Activated CD8-positive, alpha-beta memory T cell treated with anti-CD3 and anti-CD28 coated beads for 36 hours (primary cell): ENCODE results near the gene FNDC1. TPM values are rescaled to one million over a fixed set of nuclear protein-coding genes. Genes with fewer than 3 reads are reported as not detected.
"Not testable (repeated sequence)": the region's sequence is repeated elsewhere in the genome, so short reads cannot be mapped to it uniquely, and the experiment has no call there.

Experiments
- CTCF ChIA-PET: fragments of 350-600 bp; sonication (Branson Sonifier 250); formaldehyde crosslinking; loops from one replicate; lab custom pipeline; 2021; ENCODE audit warnings: antibody characterized with exemption; lab: Charles Lee
- POLR2A ChIA-PET: fragments of 350-600 bp; sonication (Branson Sonifier 250); formaldehyde crosslinking; loops from one replicate; lab custom pipeline; 2021; ENCODE audit warnings: antibody characterized with exemption; lab: Charles Lee
- total RNA-seq, 2 experiments: library from RNA; stranded (reverse); gene quantifications; one replicate each; pipeline ENCODE4 v1.2.3, GENCODE V29; 2021

FNDC1 gene
- not detected for total RNA-seq

GRCh38 chr6:159169193-159169555, at the start of gene FNDC1:
TSS of gene FNDC1 (plus strand) at chr6:159169400. CDS start at chr6:159169597, 197 bp downstream.
- POLR2A ChIA-PET: no interaction called here
- CTCF ChIA-PET: interaction anchor here (1.0 to 1.1 kb wide), 3 partner anchors 10 to 485 kb away, joined by 3 to 5 read pairs (median 4); no protein-coding TSS in a partner anchor

GRCh38 chr6:159119791-159120190, 49.4 kb upstream of the FNDC1 start:
- ChIA-PET CTCF (no interaction called here), POLR2A (no interaction called here)

GRCh38 chr6:159121486-159121885, 47.7 kb upstream of the FNDC1 start:
- ChIA-PET POLR2A (no interaction called here), CTCF (interaction anchor here (0.6 to 1.6 kb wide), 3 partner anchors 13 to 579 kb away, joined by 3 to 4 read pairs (median 3); partner anchors contain the start of gene RSPH3)

GRCh38 chr6:159122453-159122852, 46.7 kb upstream of the FNDC1 start:
- ChIA-PET POLR2A (no interaction called here), CTCF (interaction anchor here (1.6 to 2.2 kb wide), 2 partner anchors 12 to 123 kb away, joined by 4 to 7 read pairs; partner anchors contain the start of gene RSPH3)

DNA sequence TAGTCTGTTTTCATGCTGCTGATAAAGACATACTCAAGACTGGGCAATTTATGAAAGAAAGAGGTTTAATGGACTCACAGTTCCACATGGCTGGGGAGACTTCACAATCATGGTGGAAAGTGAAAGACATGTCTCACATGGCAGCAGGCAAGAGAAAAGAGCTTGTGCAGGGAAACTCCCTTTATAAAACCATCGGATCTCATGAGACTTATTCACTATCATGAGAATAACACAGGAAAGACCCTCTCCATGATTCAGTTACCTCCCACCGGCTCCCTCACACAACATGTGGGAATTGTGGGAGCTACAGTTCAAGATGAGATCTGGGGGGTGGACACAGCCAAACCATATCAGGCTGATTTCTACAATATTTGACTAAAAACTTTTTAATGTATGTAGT, 45.4 kb upstream of the FNDC1 start:
- CTCF ChIA-PET: interaction anchor here (2.2 kb wide), 1 partner anchor 11 kb away, joined by 7 read pairs; no protein-coding TSS in a partner anchor
- POLR2A ChIA-PET: not testable (repeated sequence)

- CTCF ChIA-PET: no interaction called here
- POLR2A ChIA-PET: no interaction called here
These were observed 44.1 kb upstream of the FNDC1 start for GRCh38 chr6:159125014-159125609.

- CTCF ChIA-PET: interaction anchor here (0.8 to 1.6 kb wide), 3 partner anchors 11 to 117 kb away, joined by 3 to 4 read pairs (median 3); no protein-coding TSS in a partner anchor
- POLR2A ChIA-PET: no interaction called here
These were observed 43.2 kb upstream of the FNDC1 start for GRCh38 chr6:159125951-159126352.

- ChIA-PET POLR2A (no interaction called here), CTCF (interaction anchor here (0.8 to 1.6 kb wide), 3 partner anchors 12 to 118 kb away, joined by 3 to 4 read pairs (median 3); no protein-coding TSS in a partner anchor)
These were observed 42.6 kb upstream of the FNDC1 start for GRCh38 chr6:159126590-159126989.

GRCh38 chr6:159127701-159128100, 41.5 kb upstream of the FNDC1 start:
- POLR2A ChIA-PET: no interaction called here
- CTCF ChIA-PET: no interaction called here

GRCh38 chr6:159128978-159129377, 40.2 kb upstream of the FNDC1 start:
- ChIA-PET CTCF (interaction anchor here (2.2 kb wide), 1 partner anchor 120 kb away, joined by 8 read pairs; no protein-coding TSS in a partner anchor), POLR2A (no interaction called here)

GRCh38 chr6:159130846-159131245, 38.4 kb upstream of the FNDC1 start:
- CTCF ChIA-PET: interaction anchor here (1.3 kb wide), 1 partner anchor 122 kb away, joined by 4 read pairs; no protein-coding TSS in a partner anchor
- POLR2A ChIA-PET: no interaction called here

DNA sequence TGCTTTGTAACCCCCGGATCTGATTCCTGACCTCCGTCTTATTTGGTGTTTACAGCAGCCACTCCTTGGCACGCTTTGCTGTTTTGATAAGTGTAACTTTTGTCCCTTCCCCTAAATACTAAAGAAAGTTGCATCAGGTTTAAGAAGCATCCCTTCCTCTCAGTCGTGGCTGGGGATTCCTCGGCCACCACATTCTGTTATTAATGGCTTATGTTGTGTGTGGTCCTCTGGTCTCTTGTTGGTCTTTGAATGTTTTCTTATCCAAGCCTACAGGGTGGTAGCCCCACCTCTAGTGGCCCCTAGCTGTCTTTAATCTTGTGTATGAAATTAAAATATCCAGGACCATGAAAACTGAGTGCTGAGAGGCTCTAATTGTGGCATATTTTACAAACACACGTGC, 37.5 kb upstream of the FNDC1 start:
- POLR2A ChIA-PET: no interaction called here
- CTCF ChIA-PET: interaction anchor here (0.6 to 4.4 kb wide), 3 partner anchors 22 to 123 kb away, joined by 3 to 38 read pairs (median 3); no protein-coding TSS in a partner anchor

DNA sequence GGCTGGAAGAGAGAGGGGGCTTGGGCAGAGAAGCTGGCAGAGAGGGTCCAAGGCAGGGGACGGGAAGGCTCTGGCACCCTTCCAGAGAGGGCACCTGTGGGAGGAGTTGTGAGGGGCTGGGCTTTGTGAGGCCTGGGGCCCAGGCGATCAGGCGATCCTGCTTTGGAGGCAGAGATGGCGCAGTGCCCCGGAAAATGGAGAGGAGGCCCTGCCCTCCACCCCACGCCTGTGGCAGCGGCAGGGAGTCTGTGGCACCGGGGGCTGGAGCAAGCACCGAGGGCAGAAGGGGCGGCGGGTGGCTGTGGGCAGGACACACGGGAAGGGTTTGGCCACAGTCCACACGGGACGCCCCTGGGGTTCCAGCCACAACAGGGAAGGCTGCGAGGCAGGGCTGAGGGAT, 36.5 kb upstream of the FNDC1 start:
- ChIA-PET CTCF (interaction anchor here (1.1 to 4.4 kb wide), 2 partner anchors 23 to 124 kb away, joined by 3 to 38 read pairs; no protein-coding TSS in a partner anchor), POLR2A (no interaction called here)

GRCh38 chr6:159134701-159135364, 34.4 kb upstream of the FNDC1 start:
- ChIA-PET CTCF (interaction anchor here (0.6 to 4.4 kb wide), 28 partner anchors 8 to 204 kb away, joined by 3 to 38 read pairs (median 4); partner anchors contain the start of genes RSPH3 and TAGAP), POLR2A (interaction anchor here (0.6 kb wide), 1 partner anchor 31 kb away, joined by 3 read pairs; no protein-coding TSS in a partner anchor)

DNA sequence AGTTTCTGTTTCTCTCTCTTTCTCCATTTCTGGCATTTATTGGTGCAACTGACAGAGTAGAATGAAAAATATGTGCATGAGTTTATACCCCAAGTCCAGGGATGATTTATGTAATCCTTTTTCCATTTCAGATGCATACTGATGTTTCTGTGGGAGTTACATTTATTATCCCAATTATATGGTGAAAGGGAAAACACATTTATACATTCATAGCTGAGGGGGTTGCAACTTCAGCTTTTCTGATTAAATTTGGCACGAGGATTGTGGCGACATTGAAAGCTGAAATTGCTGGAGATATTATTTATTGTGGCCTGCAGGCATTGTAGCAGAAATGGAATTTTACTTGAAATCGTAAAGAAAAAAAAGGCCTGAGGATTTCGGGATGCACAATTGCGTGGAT, 31.5 kb upstream of the FNDC1 start:
- CTCF ChIA-PET: interaction anchor here (1.0 to 1.2 kb wide), 2 partner anchors 98 to 129 kb away, joined by 3 to 4 read pairs; no protein-coding TSS in a partner anchor
- POLR2A ChIA-PET: no interaction called here

DNA sequence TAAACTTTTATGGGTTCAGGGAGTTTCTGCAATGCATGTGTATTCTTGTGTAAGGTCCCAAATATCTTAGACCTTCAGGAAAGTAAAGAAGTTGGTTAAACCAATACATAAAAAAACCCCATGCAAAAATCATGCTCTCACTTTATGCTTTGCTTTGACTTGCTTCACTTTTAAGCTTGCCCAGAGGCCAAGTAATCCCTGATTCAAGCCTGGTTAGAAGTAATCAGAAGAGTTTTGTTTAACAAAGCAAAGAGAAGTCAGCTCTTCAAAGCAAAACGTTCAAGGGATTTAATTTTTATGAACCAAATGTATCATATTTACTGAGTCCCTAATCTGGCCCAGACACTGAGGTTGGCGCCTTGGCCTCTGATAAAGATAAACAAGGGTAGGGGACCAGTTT, 26.7 kb upstream of the FNDC1 start:
- ChIA-PET POLR2A (no interaction called here), CTCF (interaction anchor here (0.9 to 1.1 kb wide), 3 partner anchors 8 to 439 kb away, joined by 3 to 5 read pairs (median 3); no protein-coding TSS in a partner anchor)

GRCh38 chr6:159148641-159149040, 20.6 kb upstream of the FNDC1 start:
- CTCF ChIA-PET: interaction anchor here (1.4 to 2.7 kb wide), 2 partner anchors 14 to 140 kb away, joined by 4 to 7 read pairs; no protein-coding TSS in a partner anchor
- POLR2A ChIA-PET: no interaction called here

DNA sequence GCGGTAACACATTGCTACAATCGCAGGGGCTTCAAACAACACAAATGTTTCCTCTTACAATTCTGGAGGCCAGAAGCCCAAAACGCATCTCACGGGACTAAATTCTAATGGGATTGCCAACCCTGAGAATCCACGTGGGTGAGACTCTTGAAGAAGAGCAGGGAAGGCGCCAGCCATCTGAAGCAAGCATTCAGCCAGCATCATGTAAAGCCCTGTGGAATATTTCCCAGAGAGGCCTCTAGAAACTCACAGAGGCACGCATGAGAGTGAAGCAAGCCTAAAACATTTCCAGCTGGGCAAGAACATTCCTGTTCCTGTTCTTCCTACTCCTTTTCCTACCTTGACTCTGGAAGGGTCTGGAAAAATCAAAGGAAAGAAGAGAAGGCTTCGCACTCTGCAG, 19.6 kb upstream of the FNDC1 start:
- POLR2A ChIA-PET: no interaction called here
- CTCF ChIA-PET: interaction anchor here (1.4 kb wide), 1 partner anchor 141 kb away, joined by 4 read pairs; no protein-coding TSS in a partner anchor

GRCh38 chr6:159151266-159151855, 17.8 kb upstream of the FNDC1 start:
- ChIA-PET CTCF (interaction anchor here (1.2 kb wide), 1 partner anchor 17 kb away, joined by 3 read pairs; no protein-coding TSS in a partner anchor), POLR2A (no interaction called here)
